Adipocyte (in vitro differentiated cells): Measurements from ENCODE around the gene DCDC2B.

Source experiments
- DNase-seq: peaks from one replicate; pipeline ENCODE4 v3.0.0-alpha.2; 2015; ENCODE audit warnings: low read depth
- H3K27me3 ChIP-seq: replicated peaks from 2 replicates; pipeline ENCODE4 v1.7.0; 2013; ENCODE audit warnings: mild to moderate bottlenecking, low read length, moderate library complexity; ENCODE audit not compliant: control insufficient read depth, insufficient read depth
- H3K36me3 ChIP-seq: 2 replicates; pipeline ENCODE4 v1.7.0; 2013; ENCODE audit warnings: low read length, mild to moderate bottlenecking, moderate library complexity; ENCODE audit not compliant: control insufficient read depth, insufficient read depth, severe bottlenecking
- H3K4me1 ChIP-seq: 2 replicates; pipeline ENCODE4 v1.7.0; 2013; ENCODE audit warnings: mild to moderate bottlenecking, low read length, moderate library complexity; ENCODE audit not compliant: control insufficient read depth, insufficient read depth
- H3K4me3 ChIP-seq: 2 replicates; pipeline ENCODE4 v1.7.0; 2013; ENCODE audit warnings: mild to moderate bottlenecking, low read length, moderate library complexity
- H3K9ac ChIP-seq: 2 replicates; pipeline ENCODE4 v1.7.0; 2013; ENCODE audit warnings: mild to moderate bottlenecking, low read length, moderate library complexity
- H3K9me3 ChIP-seq: 2 replicates; pipeline ENCODE4 v1.7.0; 2013; ENCODE audit warnings: mild to moderate bottlenecking, low read length, moderate library complexity; ENCODE audit not compliant: control insufficient read depth

The DCDC2B gene

DNA sequence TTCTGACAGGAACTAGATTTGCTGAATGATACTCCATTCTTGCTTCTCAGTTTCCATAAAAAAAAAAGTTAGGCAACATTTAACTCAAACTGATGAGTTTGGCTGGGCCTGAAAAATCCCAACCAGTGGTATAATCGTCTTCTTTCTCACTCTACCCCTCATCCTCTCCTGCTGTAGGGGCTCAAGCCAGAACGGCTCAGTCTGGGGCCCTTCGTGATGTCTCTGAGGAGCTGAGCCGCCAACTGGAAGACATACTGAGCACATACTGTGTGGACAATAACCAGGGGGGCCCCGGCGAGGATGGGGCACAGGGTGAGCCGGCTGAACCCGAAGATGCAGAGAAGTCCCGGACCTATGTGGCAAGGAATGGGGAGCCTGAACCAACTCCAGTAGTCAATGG, 27.8 kb upstream of the DCDC2B start:
- Histone ChIP-seq H3K9ac (peak overlapping the region; percentile 99), H3K4me3 (peak overlapping the region; percentile 86), H3K27me3 (no peaks in the 10 kb centered on the region), H3K36me3 (peaks cover 20% of the 10 kb centered on the region), H3K4me1 (peaks cover 49% of the 10 kb centered on the region), H3K9me3 (no peaks in the 10 kb centered on the region)
- DNase-seq, result no peak

DNA sequence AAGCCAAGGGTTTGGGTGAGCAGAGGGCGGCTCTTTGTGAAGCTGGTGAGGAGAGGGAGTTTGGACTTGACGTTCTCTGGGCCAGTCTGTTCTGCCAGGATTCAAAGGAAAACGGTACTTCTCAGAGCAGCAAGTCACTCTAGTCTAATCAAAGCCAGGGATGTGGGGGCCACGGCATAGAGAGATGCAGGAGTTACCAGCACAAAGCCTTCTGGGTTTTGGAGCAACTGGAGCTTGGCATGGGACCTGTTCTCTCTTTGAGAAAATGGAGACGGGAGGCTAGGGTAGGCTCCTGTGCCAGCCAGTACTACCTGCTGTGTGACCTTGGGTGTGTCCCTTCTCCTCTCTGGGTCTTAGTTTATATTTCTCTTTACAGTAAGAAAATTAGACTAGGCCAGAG, 27.3 kb upstream of the DCDC2B start:
- peaks cover 25% of the 10 kb centered on the region for H3K36me3 ChIP-seq
- peak overlapping the region; percentile 99 for H3K9ac ChIP-seq
- H3K4me3 ChIP-seq, result peak overlapping the region; percentile 86
- H3K9me3 ChIP-seq, result no peaks in the 10 kb centered on the region
- no peak for DNase-seq
- H3K27me3 ChIP-seq, result no peaks in the 10 kb centered on the region
- peaks cover 49% of the 10 kb centered on the region for H3K4me1 ChIP-seq

DNA sequence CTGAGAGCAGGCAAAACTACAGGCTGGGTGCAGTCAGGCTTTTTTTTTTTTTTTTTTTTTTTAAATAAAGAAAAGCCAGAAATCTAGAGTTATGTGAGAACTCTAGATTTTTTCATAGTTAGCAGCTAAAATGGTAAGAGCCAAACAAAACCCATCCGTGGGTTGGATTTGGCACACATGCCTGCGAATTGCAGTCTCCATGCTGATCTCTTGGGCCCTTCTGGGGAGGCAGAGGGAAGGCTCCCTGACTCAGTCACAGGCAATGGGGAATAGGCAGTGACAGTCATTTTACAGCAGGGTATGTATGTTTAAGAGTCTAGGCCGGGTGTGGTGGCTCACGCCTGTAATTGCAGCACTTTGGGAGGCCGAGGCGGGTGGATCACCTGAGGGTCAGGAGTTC, 26.8 kb upstream of the DCDC2B start:
- Histone ChIP-seq H3K9ac (peak overlapping the region; percentile 99), H3K36me3 (peaks cover 30% of the 10 kb centered on the region), H3K4me1 (peaks cover 49% of the 10 kb centered on the region), H3K9me3 (no peaks in the 10 kb centered on the region), H3K4me3 (peak overlapping the region; percentile 86), H3K27me3 (no peaks in the 10 kb centered on the region)
- DNase-seq, result no peak

- DNase-seq, result no peak
- no peak overlapping the region for H3K9ac ChIP-seq
- H3K4me3 ChIP-seq, result peak overlapping the region; percentile 24
- H3K4me1 ChIP-seq, result peaks cover 33% of the 10 kb centered on the region
- H3K9me3 ChIP-seq, result no peaks in the 10 kb centered on the region
- no peaks in the 10 kb centered on the region for H3K27me3 ChIP-seq
- peaks cover 56% of the 10 kb centered on the region for H3K36me3 ChIP-seq
Measured at GRCh38 chr1:32184650-32185049, 24.2 kb upstream of the DCDC2B start.

GRCh38 chr1:32186077-32186476, 22.8 kb upstream of the DCDC2B start:
- no peak overlapping the region for H3K9ac ChIP-seq
- H3K4me3 ChIP-seq, result no peak overlapping the region
- H3K9me3 ChIP-seq, result no peaks in the 10 kb centered on the region
- peaks cover 30% of the 10 kb centered on the region for H3K4me1 ChIP-seq
- no peak for DNase-seq
- no peaks in the 10 kb centered on the region for H3K27me3 ChIP-seq
- peaks cover 70% of the 10 kb centered on the region for H3K36me3 ChIP-seq

GRCh38 chr1:32186491-32186890, 22.4 kb upstream of the DCDC2B start:
- H3K4me1 ChIP-seq, result peaks cover 26% of the 10 kb centered on the region
- H3K4me3 ChIP-seq, result no peak overlapping the region
- peaks cover 74% of the 10 kb centered on the region for H3K36me3 ChIP-seq
- no peaks in the 10 kb centered on the region for H3K27me3 ChIP-seq
- H3K9ac ChIP-seq, result no peak overlapping the region
- no peaks in the 10 kb centered on the region for H3K9me3 ChIP-seq
- no peak for DNase-seq

- no peaks in the 10 kb centered on the region for H3K27me3 ChIP-seq
- no peak overlapping the region for H3K9ac ChIP-seq
- no peak for DNase-seq
- H3K36me3 ChIP-seq, result peaks cover 88% of the 10 kb centered on the region
- peaks cover 13% of the 10 kb centered on the region for H3K4me1 ChIP-seq
- no peak overlapping the region for H3K4me3 ChIP-seq
- H3K9me3 ChIP-seq, result no peaks in the 10 kb centered on the region
Measured at GRCh38 chr1:32187850-32188249, 21.0 kb upstream of the DCDC2B start.

DNA sequence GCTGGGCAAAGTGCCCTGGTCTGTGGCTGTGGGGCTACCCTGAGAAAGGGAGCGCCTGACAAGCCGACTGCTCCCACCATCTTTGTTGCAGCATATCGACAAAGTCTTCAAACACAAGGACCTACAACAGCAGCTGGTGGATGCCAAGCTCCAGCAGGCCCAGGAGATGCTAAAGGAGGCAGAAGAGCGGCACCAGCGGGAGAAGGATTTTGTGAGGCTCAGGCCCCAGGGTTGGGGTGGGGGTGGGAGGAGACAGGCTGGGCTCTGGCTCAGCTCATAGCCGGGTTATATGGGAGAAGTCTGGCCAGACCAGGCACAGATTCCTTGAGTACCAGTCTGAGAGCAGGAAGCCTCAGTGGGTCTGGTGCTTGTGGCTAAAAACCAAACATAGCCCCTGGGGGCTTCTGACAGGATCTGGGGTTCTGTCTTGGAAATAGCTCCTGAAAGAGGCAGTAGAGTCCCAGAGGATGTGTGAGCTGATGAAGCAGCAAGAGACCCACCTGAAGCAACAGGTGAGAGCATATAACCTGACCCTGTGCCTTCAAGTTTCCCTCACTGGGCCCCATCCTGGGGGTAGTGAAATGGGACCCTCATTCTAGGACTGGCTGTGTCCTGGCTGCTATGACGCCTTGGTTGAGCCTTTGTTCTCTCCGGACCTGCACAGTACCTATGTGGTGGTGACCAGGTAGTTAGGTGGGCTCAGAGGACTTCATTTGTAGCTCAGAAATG, 16.5 kb upstream of the DCDC2B start:
- Histone ChIP-seq H3K9me3 (no peaks in the 10 kb centered on the region), H3K27me3 (no peaks in the 10 kb centered on the region), H3K36me3 (peaks cover 100% of the 10 kb centered on the region), H3K4me1 (peaks cover 15% of the 10 kb centered on the region), H3K9ac (no peak overlapping the region), H3K4me3 (no peak overlapping the region)
- no peak for DNase-seq

- no peak overlapping the region for H3K9ac ChIP-seq
- peaks cover 25% of the 10 kb centered on the region for H3K4me1 ChIP-seq
- no peaks in the 10 kb centered on the region for H3K27me3 ChIP-seq
- no peak overlapping the region for H3K4me3 ChIP-seq
- H3K9me3 ChIP-seq, result no peaks in the 10 kb centered on the region
- peaks cover 86% of the 10 kb centered on the region for H3K36me3 ChIP-seq
- DNase-seq, result no peak
Measured at GRCh38 chr1:32194984-32195383, 13.9 kb upstream of the DCDC2B start.

DNA sequence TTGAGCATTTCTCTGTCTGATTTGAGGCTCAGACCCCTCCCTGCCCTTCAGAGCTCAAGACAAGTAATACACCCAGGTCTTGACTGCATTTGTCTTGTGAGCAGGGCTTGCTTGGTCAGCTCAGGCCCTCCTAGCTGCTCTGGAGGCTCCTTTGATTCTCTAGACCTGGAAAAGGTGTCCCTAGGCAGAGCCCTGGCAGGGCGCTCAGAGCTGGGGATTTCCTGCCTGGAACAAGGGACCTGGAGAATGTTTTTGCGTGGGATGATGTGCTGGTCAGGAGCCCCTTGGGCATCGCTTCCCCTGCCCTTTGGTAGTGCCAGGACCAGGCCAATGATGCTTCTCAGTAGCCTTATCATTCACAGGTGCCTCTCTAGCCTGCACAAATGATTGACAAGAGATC, 13.4 kb upstream of the DCDC2B start:
- Histone ChIP-seq H3K4me1 (peaks cover 30% of the 10 kb centered on the region), H3K9me3 (no peaks in the 10 kb centered on the region), H3K4me3 (no peak overlapping the region), H3K36me3 (peaks cover 81% of the 10 kb centered on the region), H3K27me3 (no peaks in the 10 kb centered on the region), H3K9ac (no peak overlapping the region)
- no peak for DNase-seq

GRCh38 chr1:32195972-32196823, 12.7 kb upstream of the DCDC2B start:
- H3K36me3 ChIP-seq, result peaks cover 74% of the 10 kb centered on the region
- H3K27me3 ChIP-seq, result no peaks in the 10 kb centered on the region
- H3K9ac ChIP-seq, result no peak overlapping the region
- no peaks in the 10 kb centered on the region for H3K9me3 ChIP-seq
- H3K4me1 ChIP-seq, result peaks cover 37% of the 10 kb centered on the region
- no peak for DNase-seq
- no peak overlapping the region for H3K4me3 ChIP-seq
